Upper lobe of right lung (tissue), 1 donor: Measurements from ENCODE around the gene ITGAE. TPM values are rescaled to one million over a fixed set of nuclear protein-coding genes. Genes with fewer than 3 reads are reported as not detected.

Experiments
- ATAC-seq: fragments of 200-7000 bp; cut with Tn5 transposase; one replicate; pipeline ENCODE4 v1.9.1; 2020; ENCODE audit warnings: mild to moderate bottlenecking, moderate library complexity
- DNase-seq: peaks from one replicate; pipeline ENCODE4 v3.0.0-alpha.2; 2020
- H3K27ac ChIP-seq: fragments of 200-600 bp; one replicate; pipeline ENCODE4 v1.8.0; 2022
- H3K27me3 ChIP-seq: fragments of 200-600 bp; one replicate; pipeline ENCODE4 v1.8.0; 2022; ENCODE audit warnings: mild to moderate bottlenecking
- H3K36me3 ChIP-seq: fragments of 200-600 bp; one replicate; pipeline ENCODE4 v1.8.0; 2022
- H3K4me1 ChIP-seq: fragments of 200-600 bp; one replicate; pipeline ENCODE4 v1.8.0; 2022
- H3K4me3 ChIP-seq: fragments of 200-600 bp; one replicate; pipeline ENCODE4 v1.8.0; 2022; ENCODE audit warnings: mild to moderate bottlenecking
- H3K9me3 ChIP-seq: fragments of 200-600 bp; one replicate; pipeline ENCODE4 v1.8.0; 2022
- intact Hi-C: fragments of 100-400 bp; cut with DNase I; formaldehyde crosslinking; loops from one replicate; pipeline ENCODE4 v1.11.0; 2022
- total RNA-seq: library from RNA; stranded (reverse); fragmentation: NEBNext Ultra II Directional; extraction: Animal tissue kit (Norgen Biotek cat#: 25700); gene quantifications from one replicate; pipeline ENCODE4 v1.2.1, GENCODE V29; 2021
- TF ChIP-seq, protein P1 (sequence below): fragments of 200-600 bp; IDR thresholded peaks from one replicate; pipeline ENCODE4 v1.8.0; 2022; ENCODE audit warnings: antibody characterized with exemption
- donor health status: DM: no; HTN: yes; CAD: no; lungs with severe emphysema.

Gene ITGAE
- total RNA-seq, 1 donor from 2014 or later, result 24.2 TPM

GRCh38 chr17:3669085-3669347, 132.0 kb downstream of the ITGAE start:
- H3K27me3 ChIP-seq, result no peaks in the 10 kb centered on the region
- H3K4me1 ChIP-seq, result peaks cover 29% of the 10 kb centered on the region
- intact Hi-C loops, result no loop called here
- H3K4me3 ChIP-seq, result peak overlapping the region; percentile 88
- ATAC-seq (no peak), DNase-seq (no peak)
- peak overlapping the region; percentile 95 for H3K27ac ChIP-seq
- H3K36me3 ChIP-seq, result peaks cover 17% of the 10 kb centered on the region
- no peaks in the 10 kb centered on the region for H3K9me3 ChIP-seq
- TF ChIP-seq, protein P1, sequence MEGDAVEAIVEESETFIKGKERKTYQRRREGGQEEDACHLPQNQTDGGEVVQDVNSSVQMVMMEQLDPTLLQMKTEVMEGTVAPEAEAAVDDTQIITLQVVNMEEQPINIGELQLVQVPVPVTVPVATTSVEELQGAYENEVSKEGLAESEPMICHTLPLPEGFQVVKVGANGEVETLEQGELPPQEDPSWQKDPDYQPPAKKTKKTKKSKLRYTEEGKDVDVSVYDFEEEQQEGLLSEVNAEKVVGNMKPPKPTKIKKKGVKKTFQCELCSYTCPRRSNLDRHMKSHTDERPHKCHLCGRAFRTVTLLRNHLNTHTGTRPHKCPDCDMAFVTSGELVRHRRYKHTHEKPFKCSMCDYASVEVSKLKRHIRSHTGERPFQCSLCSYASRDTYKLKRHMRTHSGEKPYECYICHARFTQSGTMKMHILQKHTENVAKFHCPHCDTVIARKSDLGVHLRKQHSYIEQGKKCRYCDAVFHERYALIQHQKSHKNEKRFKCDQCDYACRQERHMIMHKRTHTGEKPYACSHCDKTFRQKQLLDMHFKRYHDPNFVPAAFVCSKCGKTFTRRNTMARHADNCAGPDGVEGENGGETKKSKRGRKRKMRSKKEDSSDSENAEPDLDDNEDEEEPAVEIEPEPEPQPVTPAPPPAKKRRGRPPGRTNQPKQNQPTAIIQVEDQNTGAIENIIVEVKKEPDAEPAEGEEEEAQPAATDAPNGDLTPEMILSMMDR, result no peak

- Histone ChIP-seq H3K27ac (peak within 1 kb of the TSS; percentile 95), H3K4me1 (peaks cover 29% of the 10 kb centered on the region), H3K9me3 (no peaks in the 10 kb centered on the region), H3K4me3 (peak within 1 kb of the TSS; percentile 88), H3K27me3 (no peaks in the 10 kb centered on the region), H3K36me3 (peaks cover 22% of the 10 kb centered on the region)
- TF ChIP-seq, protein P1, result no peak
- DNase-seq (peak; percentile 100), ATAC-seq (peak; percentile 94)
- intact Hi-C loops, result no loop called here
Measured at GRCh38 chr17:3668279-3669084, 132.5 kb downstream of the ITGAE start, which contains the start of the genes EMC6 and TAX1BP3. Gene EMC6 (plus strand): TSS chr17:3668812. CDS start chr17:3669147, 335 bp downstream. Gene TAX1BP3 (minus strand): TSS chr17:3668578. CDS start chr17:3668526, 52 bp downstream.

GRCh38 chr17:3667366-3668278, 133.4 kb downstream of the ITGAE start:
- Histone ChIP-seq H3K27me3 (no peaks in the 10 kb centered on the region), H3K4me3 (peak overlapping the region; percentile 88), H3K4me1 (peaks cover 29% of the 10 kb centered on the region), H3K27ac (peak overlapping the region; percentile 95), H3K36me3 (peaks cover 29% of the 10 kb centered on the region), H3K9me3 (no peaks in the 10 kb centered on the region)
- TF ChIP-seq, protein P1, result no peak
- ATAC-seq, result peak; percentile 85
- intact Hi-C loops, result no loop called here
- DNase-seq, result peak; percentile 95

DNA sequence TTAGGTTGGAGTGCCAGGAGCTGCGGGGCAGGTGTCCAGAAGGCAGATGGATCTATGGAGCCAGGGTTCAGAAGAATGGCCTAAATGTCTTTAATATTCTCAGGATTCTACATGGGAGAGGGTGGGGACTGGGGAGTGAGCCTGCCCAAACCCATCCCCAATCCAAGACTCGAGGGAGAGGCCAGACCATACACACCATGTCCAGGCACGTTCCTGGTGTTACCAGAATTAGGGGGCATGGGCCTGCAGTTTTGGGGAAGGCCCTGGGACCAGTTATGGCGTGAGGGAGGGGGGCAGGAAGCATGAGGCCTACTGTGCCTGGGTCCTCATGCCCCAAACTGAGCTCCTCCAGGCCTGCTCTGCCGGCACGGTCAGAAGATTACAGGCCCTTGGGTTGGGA, 134.5 kb downstream of the ITGAE start:
- Histone ChIP-seq H3K27me3 (no peaks in the 10 kb centered on the region), H3K4me1 (peaks cover 29% of the 10 kb centered on the region), H3K4me3 (peak overlapping the region; percentile 88), H3K36me3 (peaks cover 29% of the 10 kb centered on the region), H3K9me3 (no peaks in the 10 kb centered on the region), H3K27ac (no peak overlapping the region)
- no peak for ATAC-seq
- intact Hi-C loops, result no loop called here
- TF ChIP-seq, protein P1, result no peak
- DNase-seq, result no peak

DNA sequence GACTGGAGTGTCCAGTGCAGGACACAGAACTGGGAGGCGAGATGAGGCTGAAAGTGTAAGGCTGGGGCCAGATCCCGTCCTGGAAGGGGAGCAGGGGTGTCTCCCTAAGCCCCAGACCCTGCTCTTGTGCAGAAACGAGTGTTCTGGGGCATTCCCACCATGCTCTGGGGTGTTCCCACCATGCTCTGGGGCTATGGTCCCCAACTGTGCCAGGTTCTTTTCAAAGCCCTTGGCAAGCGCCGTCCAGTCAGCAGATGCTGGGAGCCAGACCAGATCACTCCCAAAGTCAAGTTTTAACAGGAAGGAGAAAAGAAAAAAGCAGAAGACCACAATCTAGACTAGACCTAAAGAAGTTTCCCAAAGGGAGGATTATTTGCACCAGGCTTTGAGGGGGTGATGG, 135.2 kb downstream of the ITGAE start:
- no peak for ATAC-seq
- intact Hi-C loops, result no loop called here
- no peak overlapping the region for H3K27ac ChIP-seq

More for the DNA sequence above, 135.2 kb downstream of the ITGAE start:
- TF ChIP-seq, protein P1, result no peak
- peaks cover 29% of the 10 kb centered on the region for H3K4me1 ChIP-seq
- peaks cover 29% of the 10 kb centered on the region for H3K36me3 ChIP-seq
- H3K9me3 ChIP-seq, result no peaks in the 10 kb centered on the region
- no peak for DNase-seq
- H3K4me3 ChIP-seq, result no peak overlapping the region
- no peaks in the 10 kb centered on the region for H3K27me3 ChIP-seq

Other genes starting within 250 kb of the ITGAE start
- 0.26 TPM for gene TRPV3, start 243.4 kb downstream of the ITGAE start, total RNA-seq
- gene TRPV1, start 191.8 kb downstream of the ITGAE start, total RNA-seq, result 2.9 TPM
- gene SHPK, start 164.9 kb downstream of the ITGAE start, total RNA-seq, result 10.4 TPM
- 23.3 TPM for gene CTNS, start 164.4 kb downstream of the ITGAE start, total RNA-seq
- gene TAX1BP3, start 132.6 kb downstream of the ITGAE start, total RNA-seq, result 108 TPM
- 28.6 TPM for gene EMC6, start 132.4 kb downstream of the ITGAE start, total RNA-seq
- 1.6 TPM for gene P2RX5, start 105.0 kb downstream of the ITGAE start, total RNA-seq
- 0.41 TPM for gene HASPIN, start 77.3 kb downstream of the ITGAE start, total RNA-seq
- 34.9 TPM for gene NCBP3, start 45.1 kb upstream of the ITGAE start, total RNA-seq
- 10.1 TPM for gene CAMKK1, start 91.9 kb upstream of the ITGAE start, total RNA-seq
- gene P2RX1, start 115.3 kb upstream of the ITGAE start, total RNA-seq, result 6.8 TPM
- 44.4 TPM for gene ATP2A3, start 163.2 kb upstream of the ITGAE start, total RNA-seq